BJ (cell line): ENCODE data around the gene POFUT1. TPM values are rescaled to one million over a fixed set of nuclear protein-coding genes. Genes with fewer than 3 reads are reported as not detected.
"Not testable (repeated sequence)": the region's sequence is repeated elsewhere in the genome, so short reads cannot be mapped to it uniquely, and the experiment has no call there.

ENCODE experiments used
- CTCF ChIA-PET: fragments of 350-600 bp; formaldehyde crosslinking; extraction: SDS; loops from one replicate; lab custom pipeline; 2021; ENCODE audit warnings: antibody characterized with exemption, inconsistent platforms; lab: Yijun Ruan, JAX
- POLR2A ChIA-PET: fragments of 300-600 bp; sonication (Branson Sonifier 250); formaldehyde crosslinking; extraction: SDS; loops from one replicate; lab custom pipeline; 2021; ENCODE audit warnings: antibody characterized with exemption; lab: Charles Lee
- DNase-seq: peaks from one replicate; pipeline ENCODE4 v3.0.0-alpha.2; 2011; ENCODE audit warnings: low read depth
- H3K27me3 ChIP-seq: 2 replicates; pipeline ENCODE4 v1.6.0; 2011; ENCODE audit warnings: low read length; ENCODE audit not compliant: control insufficient read depth, insufficient read depth
- H3K36me3 ChIP-seq: 2 replicates; pipeline ENCODE4 v1.5.1; 2011; ENCODE audit warnings: low read length; ENCODE audit not compliant: control insufficient read depth, insufficient read depth
- H3K4me3 ChIP-seq: 2 replicates; pipeline ENCODE4 v1.5.1; 2011; ENCODE audit warnings: low read depth, mild to moderate bottlenecking, control low read depth, low read length
- polyA plus RNA-seq: library from polyadenylated mRNA; depleted of rRNA; stranded (reverse); fragments of >200 nt; gene quantifications from 2 replicates; pipeline ENCODE4 v1.2.3, GENCODE V29; 2011
- TF ChIP-seq, protein P1 (sequence below): IDR thresholded peaks from 2 replicates; pipeline ENCODE4 v1.5.1; 2011; ENCODE audit warnings: low read depth, mild to moderate bottlenecking, control low read depth, inconsistent platforms, low read length, moderate library complexity; ENCODE audit not compliant: insufficient read depth

The POFUT1 gene
- polyA plus RNA-seq, 1 experiment = 56.7 TPM

DNA sequence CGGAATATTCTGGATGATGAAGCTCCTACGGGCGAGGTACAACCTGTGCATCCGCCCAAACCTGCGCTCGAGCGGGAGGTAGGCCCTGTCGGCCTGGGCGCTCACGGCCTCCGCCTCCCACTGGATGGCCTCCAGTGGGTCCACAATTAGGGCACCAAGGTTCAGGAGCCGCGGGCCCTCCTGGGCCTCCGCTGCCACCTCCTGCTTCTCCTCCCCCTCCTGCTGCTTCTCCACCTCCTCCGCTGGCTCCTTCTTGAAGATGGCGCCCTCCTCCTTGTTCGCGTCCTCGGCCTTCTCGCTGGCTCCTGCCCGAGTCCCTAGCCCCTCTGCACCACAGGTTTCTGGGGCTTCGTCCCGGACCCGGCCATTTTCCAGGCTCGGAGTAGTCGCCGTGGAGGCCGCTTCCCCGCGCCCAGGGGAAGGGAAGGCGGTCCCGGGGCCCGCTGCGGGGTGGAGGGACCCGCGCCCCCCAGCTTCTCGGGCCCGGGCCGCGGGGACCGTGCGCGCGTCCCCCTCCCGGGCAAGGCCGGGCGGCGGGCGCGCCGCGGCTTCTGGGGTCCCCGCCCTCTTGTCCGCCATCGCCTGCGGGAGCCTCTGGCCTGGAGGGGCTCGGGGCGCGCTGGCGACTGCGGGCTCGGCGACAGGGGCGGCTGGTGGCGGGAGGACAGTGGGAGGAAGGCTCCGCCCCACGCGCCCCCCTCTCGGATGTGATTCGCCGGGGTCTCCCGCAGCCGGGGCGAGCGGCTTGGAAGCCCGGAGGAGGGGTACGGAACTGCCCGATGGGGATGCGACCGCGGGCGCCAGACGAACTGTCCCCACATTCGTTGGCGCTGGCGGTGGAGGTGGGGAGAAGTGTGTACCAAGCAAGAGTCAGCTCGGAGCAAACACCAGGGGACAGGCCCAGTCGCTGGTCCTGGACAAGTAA, 17.7 kb upstream of the POFUT1 start:
- H3K27me3 ChIP-seq = no peaks in the 10 kb centered on the region
- DNase-seq = no peak
- TF ChIP-seq, protein P1, sequence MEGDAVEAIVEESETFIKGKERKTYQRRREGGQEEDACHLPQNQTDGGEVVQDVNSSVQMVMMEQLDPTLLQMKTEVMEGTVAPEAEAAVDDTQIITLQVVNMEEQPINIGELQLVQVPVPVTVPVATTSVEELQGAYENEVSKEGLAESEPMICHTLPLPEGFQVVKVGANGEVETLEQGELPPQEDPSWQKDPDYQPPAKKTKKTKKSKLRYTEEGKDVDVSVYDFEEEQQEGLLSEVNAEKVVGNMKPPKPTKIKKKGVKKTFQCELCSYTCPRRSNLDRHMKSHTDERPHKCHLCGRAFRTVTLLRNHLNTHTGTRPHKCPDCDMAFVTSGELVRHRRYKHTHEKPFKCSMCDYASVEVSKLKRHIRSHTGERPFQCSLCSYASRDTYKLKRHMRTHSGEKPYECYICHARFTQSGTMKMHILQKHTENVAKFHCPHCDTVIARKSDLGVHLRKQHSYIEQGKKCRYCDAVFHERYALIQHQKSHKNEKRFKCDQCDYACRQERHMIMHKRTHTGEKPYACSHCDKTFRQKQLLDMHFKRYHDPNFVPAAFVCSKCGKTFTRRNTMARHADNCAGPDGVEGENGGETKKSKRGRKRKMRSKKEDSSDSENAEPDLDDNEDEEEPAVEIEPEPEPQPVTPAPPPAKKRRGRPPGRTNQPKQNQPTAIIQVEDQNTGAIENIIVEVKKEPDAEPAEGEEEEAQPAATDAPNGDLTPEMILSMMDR = 0 out of 2 replicates have a peak, but pooled peaks have one; percentile 5
- H3K36me3 ChIP-seq = no peaks in the 10 kb centered on the region
- POLR2A ChIA-PET = no interaction called here
- CTCF ChIA-PET = interaction anchor here (1.3 kb wide), 1 partner anchor 18 kb away, joined by 3 read pairs; no protein-coding TSS in a partner anchor
- peak overlapping the region; percentile 53 for H3K4me3 ChIP-seq

DNA sequence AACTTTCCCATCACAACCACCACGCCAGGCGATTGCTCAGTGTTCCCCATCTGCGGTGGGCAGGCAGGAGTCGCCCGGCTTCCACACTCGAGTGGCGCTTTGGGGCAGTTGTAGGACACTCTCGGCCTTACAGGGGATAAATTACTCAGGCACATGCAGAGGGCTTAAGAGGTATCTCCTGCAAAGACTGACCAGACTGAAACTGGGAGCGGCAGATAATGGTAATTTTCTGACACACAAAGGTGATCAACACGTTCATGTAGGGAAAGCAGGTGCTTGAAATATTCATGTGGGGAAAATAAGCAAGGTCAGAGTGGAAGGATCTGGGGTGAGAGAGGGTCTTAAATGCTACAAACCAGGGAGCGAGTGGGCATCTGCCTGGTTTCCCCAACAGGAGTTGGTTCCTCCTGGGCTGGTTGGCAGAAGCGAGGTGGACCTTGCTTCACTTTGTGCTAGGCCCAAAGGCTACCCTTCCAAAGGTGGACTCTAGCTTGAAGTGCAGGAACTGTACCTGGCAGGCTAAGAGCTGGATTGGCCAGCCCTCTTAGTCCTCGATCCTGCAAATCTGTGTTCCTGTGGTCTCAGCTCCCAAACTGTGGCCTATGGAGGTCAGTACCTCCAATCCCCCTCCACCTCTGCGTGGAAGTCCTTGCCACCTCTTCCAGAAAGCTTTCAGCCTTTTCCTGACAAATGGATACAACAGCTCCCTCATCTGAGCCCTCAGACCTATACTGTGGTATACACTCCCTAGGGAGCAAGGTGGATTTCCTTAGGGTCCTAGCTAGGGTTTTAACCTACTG, 16.9 kb upstream of the POFUT1 start:
- DNase-seq = no peak
- peak overlapping the region; percentile 53 for H3K4me3 ChIP-seq
- H3K36me3 ChIP-seq = peaks cover 7% of the 10 kb centered on the region
- H3K27me3 ChIP-seq = no peaks in the 10 kb centered on the region
- TF ChIP-seq, protein P1 = 0 out of 2 replicates have a peak, but pooled peaks have one; percentile 0
- POLR2A ChIA-PET = no interaction called here
- CTCF ChIA-PET = interaction anchor here (1.3 kb wide), 1 partner anchor 19 kb away, joined by 3 read pairs; no protein-coding TSS in a partner anchor

DNA sequence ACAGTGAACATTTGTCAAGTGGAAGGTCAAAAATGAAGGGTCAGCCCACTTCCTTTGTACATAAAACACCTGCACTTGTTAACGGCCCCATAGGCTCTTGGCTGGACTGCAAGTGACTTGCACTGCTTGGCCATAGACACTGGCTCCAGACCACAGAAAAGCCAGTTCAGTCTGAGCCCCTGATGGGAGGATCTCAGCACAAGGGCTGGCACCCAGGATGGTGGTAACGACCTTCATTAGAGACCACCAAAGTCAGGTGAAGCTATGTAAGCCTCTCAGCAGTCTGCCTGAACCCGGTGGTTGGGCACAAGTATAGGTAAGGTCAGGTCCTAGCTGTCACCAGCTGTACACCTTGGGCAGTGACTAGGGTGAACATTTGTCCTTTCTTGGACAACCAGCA, 16.3 kb upstream of the POFUT1 start:
- CTCF ChIA-PET = no interaction called here
- DNase-seq = no peak
- POLR2A ChIA-PET = no interaction called here
- TF ChIP-seq, protein P1 = no peak
- Histone ChIP-seq H3K36me3 (peaks cover 11% of the 10 kb centered on the region), H3K27me3 (no peaks in the 10 kb centered on the region), H3K4me3 (no peak overlapping the region)

DNA sequence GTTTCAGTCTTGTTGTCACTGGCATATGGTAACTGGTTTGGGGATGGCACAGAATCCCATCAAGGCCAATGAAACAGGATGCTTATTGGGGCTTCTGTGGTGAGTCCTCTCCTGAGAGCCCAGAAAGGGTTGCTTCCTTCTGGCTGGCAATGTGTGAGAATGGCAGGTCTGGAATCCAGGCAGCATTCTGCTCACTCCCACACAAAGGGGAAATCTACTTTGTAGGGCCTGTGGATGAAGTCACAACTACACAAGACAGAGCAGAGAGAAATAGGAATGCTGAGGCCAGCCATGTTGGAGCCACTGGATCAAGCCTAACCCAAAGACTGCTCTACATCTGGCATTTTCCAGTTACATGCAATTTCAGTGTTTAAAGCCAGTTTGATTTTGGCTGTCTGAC, 15.8 kb upstream of the POFUT1 start:
- TF ChIP-seq, protein P1 = no peak
- Histone ChIP-seq H3K36me3 (peaks cover 13% of the 10 kb centered on the region), H3K4me3 (no peak overlapping the region), H3K27me3 (no peaks in the 10 kb centered on the region)
- ChIA-PET POLR2A (no interaction called here), CTCF (no interaction called here)
- no peak for DNase-seq

DNA sequence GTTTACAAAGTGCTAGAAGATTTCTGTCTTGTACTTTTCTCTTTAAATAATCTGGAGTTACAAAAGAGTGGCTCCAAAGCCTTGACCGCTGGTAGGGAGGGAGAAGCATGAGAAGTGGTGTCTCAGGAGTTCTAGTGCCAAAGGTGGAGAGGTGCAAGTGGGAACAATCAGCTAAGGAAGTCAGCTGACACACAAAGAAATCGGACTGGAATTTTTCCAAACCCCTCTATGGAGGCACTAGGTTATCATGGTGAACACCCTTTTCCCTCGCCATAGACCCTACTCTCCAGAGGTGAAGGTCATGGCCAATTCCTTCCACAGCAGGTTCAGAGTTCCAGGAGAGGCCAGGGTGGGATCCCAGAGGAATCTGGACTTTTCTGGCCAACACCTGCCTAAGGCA, 15.0 kb upstream of the POFUT1 start:
- POLR2A ChIA-PET = no interaction called here
- CTCF ChIA-PET = interaction anchor here (0.6 kb wide), 1 partner anchor 13 kb away, joined by 3 read pairs; no protein-coding TSS in a partner anchor
- H3K4me3 ChIP-seq = no peak overlapping the region
- no peaks in the 10 kb centered on the region for H3K27me3 ChIP-seq
- peaks cover 18% of the 10 kb centered on the region for H3K36me3 ChIP-seq
- no peak for DNase-seq
- TF ChIP-seq, protein P1 = no peak

DNA sequence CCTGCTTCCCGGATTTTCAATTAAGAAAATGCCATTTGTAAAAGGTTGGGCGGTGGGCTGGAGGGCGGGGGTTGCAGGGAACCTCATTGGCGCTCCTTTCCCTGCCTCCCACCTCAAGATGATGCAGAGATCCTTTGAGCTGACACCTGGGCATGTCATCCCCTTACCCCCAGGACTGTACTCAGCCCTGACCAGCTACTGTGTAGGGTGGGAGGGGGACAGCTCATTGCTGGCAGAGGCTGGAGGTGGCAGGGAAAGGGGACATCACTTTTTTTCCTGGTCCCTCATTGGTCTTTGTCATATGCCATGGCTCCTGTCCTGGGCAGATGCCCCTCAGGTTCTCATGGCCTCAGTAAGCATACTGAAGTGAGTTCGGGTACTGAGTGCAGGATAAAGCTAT, 14.3 kb upstream of the POFUT1 start:
- H3K27me3 ChIP-seq, CTCF ChIA-PET, DNase-seq, H3K4me3 ChIP-seq, POLR2A ChIA-PET: not testable (repeated sequence)
- peaks cover 19% of the 10 kb centered on the region for H3K36me3 ChIP-seq
